HUES48 (cell line): ENCODE measurements around the gene RGSL1.
"Not testable (repeated sequence)": the region's sequence is repeated elsewhere in the genome, so short reads cannot be mapped to it uniquely, and the experiment has no call there.

Experiments used
- H3K27ac ChIP-seq: one replicate; pipeline ENCODE4 v1.7.0; 2013; ENCODE audit warnings: low read depth, low read length, inconsistent platforms
- H3K27me3 ChIP-seq: 2 replicates; pipeline ENCODE4 v1.6.1; 2013; ENCODE audit warnings: mild to moderate bottlenecking, low read length; ENCODE audit not compliant: control insufficient read depth, insufficient read depth
- H3K36me3 ChIP-seq: 2 replicates; pipeline ENCODE4 v1.6.1; 2013; ENCODE audit warnings: low read length; ENCODE audit not compliant: control insufficient read depth, insufficient read depth
- H3K4me1 ChIP-seq: 2 replicates; pipeline ENCODE4 v1.6.1; 2013; ENCODE audit warnings: mild to moderate bottlenecking, low read length; ENCODE audit not compliant: control insufficient read depth, insufficient read depth
- H3K4me3 ChIP-seq: 2 replicates; pipeline ENCODE4 v1.5.1; 2013; ENCODE audit warnings: mild to moderate bottlenecking, low read depth, low read length
- H3K9ac ChIP-seq: 2 replicates; pipeline ENCODE4 v1.6.1; 2013; ENCODE audit warnings: mild to moderate bottlenecking, low read depth, low read length, moderate library complexity
- H3K9me3 ChIP-seq: 2 replicates; pipeline ENCODE4 v1.6.1; 2013; ENCODE audit warnings: low read length; ENCODE audit not compliant: control insufficient read depth, insufficient read depth

The RGSL1 gene

GRCh38 chr1:182528206-182528605 is 78.3 kb downstream of the RGSL1 start:
- H3K9me3 ChIP-seq, H3K9ac ChIP-seq, H3K36me3 ChIP-seq, H3K27me3 ChIP-seq, H3K4me1 ChIP-seq, H3K4me3 ChIP-seq, H3K27ac ChIP-seq: not testable (repeated sequence)

GRCh38 chr1:182533896-182534295 is 84.0 kb downstream of the RGSL1 start:
- no peak overlapping the region for H3K27ac ChIP-seq
- no peaks in the 10 kb centered on the region for H3K27me3 ChIP-seq
- H3K4me1 ChIP-seq: peaks cover 4% of the 10 kb centered on the region; the same call in 1 of the 2 replicates
- no peak overlapping the region for H3K9ac ChIP-seq
- no peaks in the 10 kb centered on the region for H3K9me3 ChIP-seq
- H3K4me3 ChIP-seq: no peak overlapping the region
- no peaks in the 10 kb centered on the region for H3K36me3 ChIP-seq

GRCh38 chr1:182549346-182549745 is 99.4 kb downstream of the RGSL1 start:
- H3K27me3 ChIP-seq: no peaks in the 10 kb centered on the region
- no peaks in the 10 kb centered on the region for H3K4me1 ChIP-seq
- no peak overlapping the region for H3K4me3 ChIP-seq
- H3K36me3 ChIP-seq: no peaks in the 10 kb centered on the region
- H3K9me3 ChIP-seq: no peaks in the 10 kb centered on the region
- no peak overlapping the region for H3K9ac ChIP-seq
- no peak overlapping the region for H3K27ac ChIP-seq

- Histone ChIP-seq H3K9ac (no peak overlapping the region), H3K4me1 (no peaks in the 10 kb centered on the region)
Observed at GRCh38 chr1:182549811-182550210, 99.9 kb downstream of the RGSL1 start.

GRCh38 chr1:182552527-182552926 is 102.6 kb downstream of the RGSL1 start:
- H3K27ac ChIP-seq: no peak overlapping the region
- H3K4me3 ChIP-seq: no peak overlapping the region
- H3K4me1 ChIP-seq: no peaks in the 10 kb centered on the region
- H3K9me3 ChIP-seq: no peaks in the 10 kb centered on the region
- no peak overlapping the region for H3K9ac ChIP-seq
- no peaks in the 10 kb centered on the region for H3K27me3 ChIP-seq
- no peaks in the 10 kb centered on the region for H3K36me3 ChIP-seq

More at GRCh38 chr1:182549811-182550210, 99.9 kb downstream of the RGSL1 start:
- no peak overlapping the region for H3K27ac ChIP-seq
- H3K9me3 ChIP-seq: no peaks in the 10 kb centered on the region
- no peaks in the 10 kb centered on the region for H3K27me3 ChIP-seq
- H3K4me3 ChIP-seq: no peak overlapping the region
- H3K36me3 ChIP-seq: no peaks in the 10 kb centered on the region

- H3K4me1 ChIP-seq: no peaks in the 10 kb centered on the region
- H3K9ac ChIP-seq: no peak overlapping the region
- H3K4me3 ChIP-seq: no peak overlapping the region
- no peaks in the 10 kb centered on the region for H3K36me3 ChIP-seq
- H3K27me3 ChIP-seq: no peaks in the 10 kb centered on the region
- no peak overlapping the region for H3K27ac ChIP-seq
- no peaks in the 10 kb centered on the region for H3K9me3 ChIP-seq
Observed at GRCh38 chr1:182555493-182555892, 105.5 kb downstream of the RGSL1 start.

GRCh38 chr1:182556279-182556678 is 106.3 kb downstream of the RGSL1 start:
- Histone ChIP-seq H3K4me3 (no peak overlapping the region), H3K4me1 (no peaks in the 10 kb centered on the region), H3K27ac (no peak overlapping the region), H3K9ac (no peak overlapping the region), H3K9me3 (no peaks in the 10 kb centered on the region), H3K27me3 (no peaks in the 10 kb centered on the region), H3K36me3 (no peaks in the 10 kb centered on the region)

GRCh38 chr1:182560392-182560984 is 110.5 kb downstream of the RGSL1 start:
- no peaks in the 10 kb centered on the region for H3K9me3 ChIP-seq
- H3K4me3 ChIP-seq: no peak overlapping the region
- no peaks in the 10 kb centered on the region for H3K4me1 ChIP-seq
- H3K36me3 ChIP-seq: no peaks in the 10 kb centered on the region
- no peak overlapping the region for H3K9ac ChIP-seq
- H3K27me3 ChIP-seq: no peaks in the 10 kb centered on the region
- no peak overlapping the region for H3K27ac ChIP-seq

- Histone ChIP-seq H3K9ac (no peak overlapping the region), H3K27me3 (no peaks in the 10 kb centered on the region), H3K4me1 (no peaks in the 10 kb centered on the region), H3K4me3 (no peak overlapping the region), H3K9me3 (no peaks in the 10 kb centered on the region), H3K36me3 (no peaks in the 10 kb centered on the region), H3K27ac (no peak overlapping the region)
Observed at GRCh38 chr1:182561456-182561855, 111.5 kb downstream of the RGSL1 start.

GRCh38 chr1:182563095-182563494 is 113.1 kb downstream of the RGSL1 start:
- Histone ChIP-seq H3K4me1 (no peaks in the 10 kb centered on the region), H3K36me3 (no peaks in the 10 kb centered on the region), H3K9ac (no peak overlapping the region), H3K9me3 (no peaks in the 10 kb centered on the region), H3K4me3 (no peak overlapping the region), H3K27me3 (no peaks in the 10 kb centered on the region), H3K27ac (no peak overlapping the region)

GRCh38 chr1:182564406-182565004 is 114.6 kb downstream of the RGSL1 start:
- no peak overlapping the region for H3K27ac ChIP-seq
- H3K36me3 ChIP-seq: no peaks in the 10 kb centered on the region
- H3K4me1 ChIP-seq: no peaks in the 10 kb centered on the region
- H3K9ac ChIP-seq: no peak overlapping the region
- no peaks in the 10 kb centered on the region for H3K9me3 ChIP-seq
- H3K4me3 ChIP-seq: no peak overlapping the region
- no peaks in the 10 kb centered on the region for H3K27me3 ChIP-seq
